HFF-Myc (cell line): Measurements from ENCODE around the gene CARD11.
"Not testable (repeated sequence)": the region's sequence is repeated elsewhere in the genome, so short reads cannot be mapped to it uniquely, and the experiment has no call there.

Experiments used
- DNase-seq: peaks from one replicate; pipeline ENCODE4 v3.0.0-alpha.2; 2011; ENCODE audit warnings: low read depth; ENCODE audit errors: extremely low read depth
- H3K4me3 ChIP-seq: replicated peaks from 2 replicates; pipeline ENCODE4 v1.5.1; 2011; ENCODE audit warnings: low read depth, mild to moderate bottlenecking, control low read depth, low read length
- CTCF ChIP-seq: IDR thresholded peaks from 2 replicates; pipeline ENCODE4 v1.5.1; 2012; ENCODE audit warnings: mild to moderate bottlenecking, low read depth, low read length, control low read depth; ENCODE audit errors: missing control alignments

CARD11 gene

DNA sequence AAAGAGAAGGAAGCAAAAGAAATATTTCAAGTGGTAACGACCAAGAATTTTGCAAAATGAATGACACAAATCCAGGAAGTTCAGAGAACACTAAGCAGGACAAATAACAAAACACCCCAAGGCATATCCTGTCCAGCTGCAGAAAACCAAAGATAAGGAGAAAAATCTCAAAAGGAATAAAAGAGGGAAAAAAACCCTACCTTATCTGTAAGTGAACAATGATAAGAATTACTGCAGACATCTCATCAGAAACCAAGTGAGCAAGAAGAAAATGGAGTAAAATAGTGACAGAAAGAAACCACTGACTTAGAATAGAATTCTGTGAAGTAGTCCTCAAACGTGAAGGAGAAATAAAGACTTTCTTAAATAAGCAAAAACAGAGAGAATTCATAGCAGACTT is 21.8 kb downstream of the CARD11 start:
- no peak for TF ChIP-seq CTCF
- H3K4me3 ChIP-seq: no peak overlapping the region
- no peak for DNase-seq

GRCh38 chr7:3021224-3021623 is 22.4 kb downstream of the CARD11 start:
- H3K4me3 ChIP-seq, DNase-seq: not testable (repeated sequence)

DNA sequence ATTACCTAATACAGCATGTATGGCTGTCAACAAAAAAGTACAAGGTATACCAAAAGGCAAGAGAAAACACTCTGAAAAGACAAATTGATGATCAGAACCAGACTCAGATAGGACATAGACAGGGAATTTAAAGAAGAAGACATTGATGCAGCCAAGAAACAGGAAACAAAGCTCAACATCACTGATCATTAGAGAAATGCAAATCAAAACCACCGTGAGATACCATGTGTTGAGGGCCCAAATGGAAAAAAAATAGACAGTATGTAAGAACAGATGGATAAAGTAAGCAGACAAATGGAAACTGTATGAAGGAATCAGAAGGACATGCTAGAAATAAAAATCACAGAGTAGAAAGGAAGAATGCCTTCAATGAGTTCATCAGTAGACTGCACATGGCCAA is 23.3 kb downstream of the CARD11 start:
- DNase-seq: no peak
- no peak for TF ChIP-seq CTCF
- H3K4me3 ChIP-seq: no peak overlapping the region

DNA sequence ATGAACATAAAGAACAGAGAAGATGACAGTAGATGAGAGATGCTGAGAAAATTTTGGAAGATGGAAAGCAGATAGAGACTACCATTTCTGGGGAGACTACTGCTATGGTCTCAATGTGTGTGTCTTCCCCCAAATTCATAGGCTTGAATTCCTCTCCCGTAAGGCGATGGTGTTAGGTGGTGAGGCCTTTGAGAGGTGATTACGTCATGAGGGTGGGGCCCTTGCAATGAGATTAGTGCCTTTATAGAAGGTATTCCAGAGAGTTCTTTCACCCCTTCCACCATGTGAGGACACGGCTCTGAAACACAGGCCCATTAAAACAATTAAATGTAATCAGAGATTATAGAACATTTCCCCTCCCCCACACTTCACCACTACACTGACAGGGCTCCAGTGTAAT is 23.9 kb downstream of the CARD11 start:
- no peak for DNase-seq
- TF ChIP-seq CTCF: no peak

GRCh38 chr7:3013975-3014792 is 29.5 kb downstream of the CARD11 start:
- no peak overlapping the region for H3K4me3 ChIP-seq
- DNase-seq: no peak
- TF ChIP-seq CTCF: no peak

More for the DNA sequence above, 23.9 kb downstream of the CARD11 start:
- no peak overlapping the region for H3K4me3 ChIP-seq

DNA sequence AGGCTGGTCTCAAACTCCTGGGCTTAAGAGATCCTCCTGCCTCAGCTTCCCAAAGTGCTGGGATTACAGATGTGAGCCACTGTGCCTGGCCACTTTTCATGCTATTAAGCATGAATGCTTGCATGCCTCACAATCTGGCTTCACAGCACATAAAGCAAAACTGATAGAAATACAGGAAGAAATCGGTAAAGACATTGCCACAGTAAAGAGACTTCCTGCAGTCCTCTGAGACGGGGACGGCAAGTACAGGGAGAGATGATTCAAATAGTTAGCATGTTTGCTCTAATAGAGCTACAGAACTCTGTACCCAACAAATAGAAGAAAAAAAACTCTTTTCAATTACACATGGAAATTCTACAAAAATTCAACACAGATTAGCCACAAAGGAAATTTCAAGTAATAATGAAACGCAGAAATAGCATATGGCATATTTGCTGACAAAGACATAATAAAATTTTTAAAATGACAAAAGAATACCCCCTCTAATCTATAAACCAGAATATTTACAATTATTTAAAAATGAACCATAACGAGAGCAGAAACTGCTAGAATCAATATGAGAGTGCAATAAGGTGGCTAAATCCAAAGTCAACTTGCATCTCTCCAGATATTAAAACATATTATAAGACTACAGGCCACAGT is 32.3 kb downstream of the CARD11 start:
- no peak for TF ChIP-seq CTCF
- no peak overlapping the region for H3K4me3 ChIP-seq
- DNase-seq: no peak

DNA sequence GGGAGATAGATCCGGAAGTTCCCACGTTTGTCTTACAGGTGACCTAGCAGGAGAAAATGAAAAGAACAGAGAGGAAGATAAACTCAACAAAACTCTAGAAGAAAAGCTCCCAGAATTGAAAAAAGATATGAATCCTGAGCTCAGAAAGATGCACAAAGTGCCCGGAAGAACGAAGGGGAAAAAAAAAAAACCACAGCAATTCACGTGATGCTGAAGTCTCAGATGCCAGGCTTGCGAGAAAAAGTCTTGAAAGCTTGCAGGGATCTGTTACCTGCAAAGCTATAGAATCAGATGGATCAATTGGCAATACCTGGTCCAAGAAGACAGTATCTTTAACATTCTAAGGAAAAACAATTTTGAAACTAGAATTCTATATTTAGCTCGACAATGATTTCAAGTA is 33.5 kb downstream of the CARD11 start:
- no peak for TF ChIP-seq CTCF
- no peak overlapping the region for H3K4me3 ChIP-seq
- no peak for DNase-seq
